Stimulated activated CD8-positive, alpha-beta memory T cell treated with anti-CD3 and anti-CD28 coated beads, Interleukin-12 subunit alpha, Interleukin-12 subunit beta, amount 100 ng/mL, for 24 hours (primary cell): ENCODE results near the gene ZFR2.
"Not testable (repeated sequence)": the region's sequence is repeated elsewhere in the genome, so short reads cannot be mapped to it uniquely, and the experiment has no call there.

Experiments used
- DNase-seq: peaks from one replicate; pipeline ENCODE4 v3.0.0-alpha.2; 2020; ENCODE audit errors: extremely low read depth

The ZFR2 gene

DNA sequence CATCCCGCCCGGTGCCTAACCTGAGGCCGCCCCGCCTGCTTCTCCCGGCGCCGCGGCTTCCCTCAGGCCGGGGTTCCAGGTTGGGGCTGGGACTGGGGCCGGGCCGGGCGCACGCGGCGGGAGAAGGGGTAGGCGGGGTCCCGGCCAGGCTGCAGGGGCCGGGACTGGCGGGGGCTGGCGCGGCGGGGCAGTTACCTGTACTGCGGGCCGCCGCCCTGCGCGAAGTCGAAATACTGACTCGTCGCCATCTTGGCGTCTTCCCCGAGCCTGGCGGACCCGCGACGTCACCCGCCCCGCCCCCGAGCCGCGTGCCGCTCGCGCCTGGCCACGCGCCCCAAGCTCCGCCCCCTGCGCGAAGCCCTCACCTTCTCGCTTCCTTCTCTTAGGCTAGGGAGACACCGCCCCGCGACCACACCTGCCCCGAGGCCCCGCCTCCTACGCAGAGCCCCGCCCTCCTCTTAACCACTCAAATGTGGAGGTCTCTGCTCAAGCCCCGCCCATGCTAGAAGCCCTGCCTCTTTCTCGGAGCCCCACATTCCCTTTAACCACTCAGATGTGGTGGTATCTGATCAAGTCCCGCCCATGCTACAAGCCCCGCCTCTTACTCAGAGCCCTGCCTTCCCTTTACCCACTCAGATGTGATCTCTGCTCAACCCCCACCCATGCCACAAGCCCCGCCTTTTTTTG lies at the start of gene ZFR2:
ZFR2 (minus strand) TSS at position 269 of the 687 bp plus-strand sequence; CDS start at position 248, 21 bp downstream.
- DNase-seq = no peak

- DNase-seq = no peak
Measured at GRCh38 chr19:3916033-3916432, 47.2 kb upstream of the ZFR2 start.

GRCh38 chr19:3914199-3914598 lies 45.4 kb upstream of the ZFR2 start:
- no peak for DNase-seq

GRCh38 chr19:3910105-3910504 lies 41.3 kb upstream of the ZFR2 start:
- no peak for DNase-seq

GRCh38 chr19:3908266-3909054 lies 39.6 kb upstream of the ZFR2 start:
- DNase-seq = no peak

- DNase-seq = no peak
Measured at GRCh38 chr19:3907626-3908265, 38.9 kb upstream of the ZFR2 start.

GRCh38 chr19:3904233-3904632 lies 35.4 kb upstream of the ZFR2 start:
- no peak for DNase-seq

- DNase-seq = no peak
Measured at GRCh38 chr19:3902317-3902973, 33.6 kb upstream of the ZFR2 start.

- DNase-seq = no peak
Measured at GRCh38 chr19:3899531-3900294, 30.9 kb upstream of the ZFR2 start.

GRCh38 chr19:3898426-3898825 lies 29.6 kb upstream of the ZFR2 start:
- no peak for DNase-seq

DNA sequence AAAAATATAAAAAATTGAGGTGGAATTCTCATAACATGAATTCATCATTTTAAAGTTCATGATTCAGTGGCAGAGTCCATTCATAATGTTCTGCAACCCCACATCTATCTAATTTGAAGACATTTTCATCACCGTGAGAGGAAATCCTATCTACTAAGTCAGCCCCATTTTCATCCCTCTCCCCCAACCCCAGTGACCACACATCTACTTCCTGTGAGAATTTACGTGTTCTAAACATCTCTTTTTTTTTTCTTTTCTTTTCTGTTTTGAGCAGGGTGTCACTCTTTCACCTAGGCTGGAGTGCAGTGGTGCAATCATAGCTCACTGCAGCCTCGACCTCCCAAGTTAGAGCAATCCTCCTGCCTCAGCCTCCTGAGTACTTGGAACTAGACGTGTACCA lies 29.1 kb upstream of the ZFR2 start:
- no peak for DNase-seq

DNA sequence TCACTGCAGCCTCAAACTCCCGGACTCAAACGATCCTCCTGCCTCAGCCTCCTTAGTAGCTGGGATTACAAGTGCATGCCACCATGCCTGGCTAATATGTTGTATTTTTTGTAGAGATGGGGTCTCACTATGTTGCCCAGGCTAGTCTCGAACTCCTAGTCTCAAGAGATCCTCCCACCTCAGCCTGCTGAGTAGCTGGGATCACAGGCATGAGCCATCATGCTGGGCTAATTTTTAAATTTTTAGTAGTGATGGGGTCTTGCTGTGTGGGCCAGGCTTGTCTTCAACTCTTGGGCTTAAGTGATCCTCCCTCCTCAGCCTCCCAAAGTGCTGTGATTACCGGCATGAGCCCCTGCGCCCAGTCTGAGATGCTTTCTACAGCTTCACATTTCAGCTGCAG lies 26.9 kb upstream of the ZFR2 start:
- DNase-seq = no peak

DNA sequence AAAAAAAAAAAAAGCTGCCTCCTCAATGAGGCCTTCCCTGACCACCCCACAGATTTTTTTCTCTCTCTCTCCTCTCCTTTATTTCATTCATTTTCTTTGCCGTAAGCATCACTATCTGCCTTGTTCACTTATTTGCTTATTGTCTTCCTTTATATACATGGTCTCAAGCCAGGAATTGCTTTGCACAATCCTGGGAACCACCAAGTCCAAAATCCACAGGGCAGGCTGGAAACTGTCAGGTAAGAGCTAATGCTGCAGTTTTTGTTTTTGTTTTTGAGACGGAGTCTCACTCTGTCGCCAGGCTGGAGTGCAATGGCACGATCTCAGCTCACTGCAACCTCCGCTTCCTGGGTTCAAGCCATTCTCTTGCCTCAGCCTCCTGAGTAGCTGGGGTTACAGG lies 26.1 kb upstream of the ZFR2 start:
- not testable (repeated sequence) for DNase-seq

DNA sequence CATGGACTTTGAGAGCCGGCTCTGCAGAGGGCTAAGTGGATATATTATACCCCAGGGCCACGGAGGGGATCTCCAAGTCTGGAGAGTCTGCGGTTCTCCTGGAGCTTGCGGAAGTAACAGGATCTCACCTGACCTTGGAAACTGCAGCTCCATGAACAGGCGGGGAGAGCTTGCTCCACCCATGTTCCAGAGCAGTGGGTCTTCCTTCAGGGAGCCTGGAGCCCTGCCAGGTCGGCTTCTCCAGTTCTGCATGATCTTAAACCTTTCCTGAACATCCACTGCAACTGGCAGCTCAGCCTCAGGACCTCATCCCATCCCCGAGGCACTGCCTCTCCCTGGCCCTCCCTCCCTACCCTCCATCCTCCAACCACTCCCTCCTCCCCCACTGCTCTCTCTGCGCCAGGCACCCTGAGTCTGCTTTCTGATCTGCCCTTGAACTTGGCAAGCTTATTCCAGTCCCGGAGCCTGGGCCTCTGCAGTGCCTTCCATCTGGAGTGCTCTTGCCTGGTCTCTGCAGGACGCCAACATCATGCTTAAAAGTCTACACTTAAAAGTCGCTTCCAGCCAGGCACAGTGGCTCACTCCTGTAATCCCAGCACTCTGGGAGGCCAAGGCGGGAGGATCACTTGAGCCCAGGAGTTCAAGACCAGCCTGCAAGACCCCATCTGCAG lies 24.8 kb upstream of the ZFR2 start:
- DNase-seq = no peak

GRCh38 chr19:3890591-3890990 lies 21.8 kb upstream of the ZFR2 start:
- no peak for DNase-seq

DNA sequence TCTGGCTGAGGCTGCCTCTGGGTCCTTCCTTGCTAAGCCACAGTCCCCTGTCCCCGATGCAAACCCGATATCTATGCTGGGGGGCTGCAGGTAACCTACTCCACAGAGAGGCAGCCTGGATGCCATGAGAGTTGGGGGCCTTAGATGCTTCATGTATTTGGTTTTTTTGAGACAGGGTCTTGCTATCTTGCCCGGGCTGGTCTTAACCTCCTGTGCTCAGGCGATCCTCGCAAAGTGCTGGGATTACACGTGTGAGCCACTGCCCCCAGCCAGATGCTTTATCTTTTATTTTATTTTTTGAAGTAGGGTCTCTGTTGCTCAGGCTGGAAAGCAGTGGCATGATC lies 13.2 kb upstream of the ZFR2 start:
- DNase-seq = no peak

DNA sequence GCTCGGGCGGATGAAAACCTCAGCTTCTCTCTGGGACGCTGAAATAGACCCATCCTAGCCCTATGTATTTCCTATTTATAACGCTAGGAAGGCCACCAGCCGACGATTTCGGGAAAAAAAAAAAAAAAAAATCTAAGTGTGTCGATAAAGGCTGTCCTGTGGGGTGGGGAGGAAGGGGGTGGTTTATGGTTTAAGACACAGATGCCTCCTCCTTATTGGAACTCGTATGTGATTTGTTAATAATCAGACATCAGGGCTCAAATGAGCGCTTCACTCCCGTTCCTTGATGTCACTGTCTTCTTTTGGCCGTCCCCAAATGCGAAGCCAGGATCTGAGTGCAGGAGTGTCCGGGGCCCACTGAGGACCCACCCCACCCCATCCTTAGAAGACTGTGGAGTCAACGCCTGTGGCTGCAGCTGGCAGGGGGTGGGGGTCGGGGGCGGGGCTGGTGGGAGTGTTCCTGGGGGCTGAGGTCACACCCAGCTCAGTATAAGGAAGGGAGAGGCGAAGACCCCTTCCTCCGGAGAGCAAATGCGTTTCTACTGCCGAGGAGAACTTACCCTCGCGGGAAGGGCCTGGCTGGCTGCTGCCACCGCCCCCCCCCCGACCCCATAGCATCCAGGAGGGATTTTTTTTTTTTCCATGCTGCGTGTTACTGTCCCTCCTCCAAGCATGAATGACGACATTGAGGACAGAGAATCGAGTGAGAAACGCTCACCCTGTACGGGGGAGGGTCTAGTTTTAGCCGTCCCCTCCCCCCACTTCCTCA lies 12.6 kb upstream of the ZFR2 start:
- DNase-seq = no peak

DNA sequence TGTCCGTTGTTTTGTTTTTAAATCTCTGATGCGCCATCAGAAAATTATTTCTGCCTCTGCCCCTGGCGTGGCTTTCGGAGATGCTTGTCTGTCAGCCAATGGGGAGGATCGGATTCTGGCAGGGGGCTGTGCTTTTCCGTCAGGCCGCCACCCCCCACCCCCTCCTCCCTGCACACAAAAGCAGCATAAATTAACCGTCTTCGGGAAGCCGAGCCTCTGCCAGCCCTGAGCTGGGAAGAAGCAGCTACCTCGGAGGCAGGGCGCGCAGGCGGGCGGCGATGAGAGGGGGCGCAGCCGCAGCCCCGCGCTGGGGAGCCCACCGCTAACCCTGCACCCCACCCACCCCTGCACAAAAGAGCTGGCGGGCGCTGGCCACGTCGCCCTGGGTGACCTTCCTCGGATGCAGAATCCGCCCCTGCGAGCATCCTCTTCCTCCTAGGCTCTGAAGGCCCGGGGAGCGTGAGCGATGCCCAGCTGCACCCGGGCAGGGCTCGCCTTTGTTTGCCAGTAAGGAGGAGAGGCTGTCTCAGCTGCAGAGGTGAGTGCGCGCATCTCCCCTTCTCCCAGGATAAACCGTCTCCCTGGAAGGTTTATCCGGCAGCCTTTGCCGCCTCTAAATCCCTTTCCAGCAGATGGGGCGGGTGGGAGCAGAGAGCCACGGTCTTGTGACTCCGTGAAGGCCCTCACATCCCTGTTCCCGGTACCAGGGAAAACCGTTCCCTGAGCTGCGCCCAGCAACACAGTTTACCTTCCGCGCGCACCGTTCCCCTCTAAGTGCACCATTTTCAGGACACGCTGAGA lies 11.8 kb upstream of the ZFR2 start, which contains the start of gene ATCAY:
ATCAY (plus strand) TSS at position 215 of the 801 bp plus-strand sequence. CDS start 5,083 bp downstream, outside the sequence.
- DNase-seq = no peak

DNA sequence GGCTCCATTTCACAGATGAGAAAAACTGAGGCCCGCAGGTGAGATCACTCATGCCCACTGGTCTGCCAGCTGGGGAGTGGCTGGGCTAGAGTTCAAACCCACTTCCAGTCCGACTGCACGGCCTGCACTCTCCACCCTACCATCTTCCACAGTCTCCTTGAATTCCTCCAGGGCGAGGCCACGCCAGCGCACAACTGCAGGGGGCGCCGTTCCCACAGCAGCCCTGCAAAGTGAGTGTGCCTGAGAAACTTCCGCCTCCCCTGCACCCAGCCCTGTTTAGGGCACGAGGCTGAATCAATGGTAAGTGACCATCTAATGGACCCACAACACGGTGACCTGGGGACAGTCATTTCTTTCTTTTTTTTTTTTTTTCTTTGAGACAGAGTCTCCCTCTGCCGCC lies 10.8 kb upstream of the ZFR2 start:
- DNase-seq = no peak
